ENCODE data around the gene GNPDA2. TPM values are rescaled to one million over a fixed set of nuclear protein-coding genes. Genes with fewer than 3 reads are reported as not detected.

GNPDA2 gene
- total RNA-seq, 5 donors from 2014 or later (not counting 1 experiment from before 2014, with no cell fraction given), result 8.3 to 13.1 (median 10.9) TPM

Other genes with a start within 250 kb of the GNPDA2 start
- gene YIPF7, start 74.9 kb downstream of the GNPDA2 start, total RNA-seq, result under 1 TPM in 1 of 5 donors, not detected in 4; 0.50 TPM
- gene GUF1, start 48.1 kb downstream of the GNPDA2 start, total RNA-seq, result 10 to 100 TPM; 16.2 to 23.8 (median 21.2) TPM

All from T-cell (primary cell).